Measurements from ENCODE around the gene SMC6.

- TF ChIP-seq POLR2A (IDR thresholded peaks at IDR 0.05; ENCODE audit: low read depth, low read length) (no peak), POLR2AphosphoS5 (IDR thresholded peaks at IDR 0.05; ENCODE audit: low read depth, low read length) (no peak)
Observed at GRCh38 chr2:17674817-17675216, 78.8 kb downstream of the SMC6 start.

Data from GM12892 (cell line).